ENCODE measurements around the gene MAD2L1. TPM values are rescaled to one million over a fixed set of nuclear protein-coding genes. Genes with fewer than 3 reads are reported as not detected.

MAD2L1 gene
- total RNA-seq, 1 experiment from 2014 or later, result 43.7 TPM

- TF ChIP-seq CTCF (IDR thresholded peaks at IDR 0.05) (no peak), REST (IDR thresholded peaks at IDR 0.05; ENCODE audit: insufficient read depth in 1 of 2, low read depth in 2 of 2, low read length in 1 of 2) (no peak), TCF7L2 (IDR thresholded peaks at IDR 0.05; ENCODE audit: low read depth, low read length) (no peak), POLR2AphosphoS5 (IDR thresholded peaks at IDR 0.05; ENCODE audit: low read depth, low read length) (no peak), SIN3A (IDR thresholded peaks at IDR 0.05; ENCODE audit: borderline replicate concordance, insufficient read depth, low read depth, low read length) (no peak)
- Histone ChIP-seq H3K4me1 (ENCODE audit: control insufficient read depth, insufficient read depth, low read length) (no peaks in the 10 kb centered on the region), H3K36me3 (ENCODE audit: control insufficient read depth, insufficient read depth, low read length) (no peaks in the 10 kb centered on the region), H3K9me3 (ENCODE audit: control insufficient read depth, insufficient read depth, low read depth, low read length) (no peaks in the 10 kb centered on the region), H3K27ac (ENCODE audit: low read length) (no peak overlapping the region), H3K27me3 (ENCODE audit: control insufficient read depth, insufficient read depth, low read length) (no peaks in the 10 kb centered on the region), H3K4me3 (ENCODE audit: low read depth in 2 of 2, low read length in 2 of 2) (no peak overlapping the region)
- intact Hi-C loops (cut with micrococcal nuclease; ENCODE audit: unreplicated experiment), result no loop called here
- no peak for ATAC-seq
- DNase-seq (ENCODE audit: low read depth, low spot score), result no peak
- BruUV-seq (replicated peaks), result no TSS peak
- in situ Hi-C loops (cut with HindIII; ENCODE audit: low pct_unique_long_range_greater_than_20kb, low sequenced_read_pairs), result no loop called here
- ChIA-PET CTCF (no interaction called here), POLR2A (no interaction called here)
These were observed 47.9 kb downstream of the MAD2L1 start for GRCh38 chr4:120018786-120019185.

GRCh38 chr4:120017939-120018692, 48.5 kb downstream of the MAD2L1 start:
- intact Hi-C loops (cut with micrococcal nuclease; ENCODE audit: unreplicated experiment) (no loop called here), in situ Hi-C loops (cut with HindIII; ENCODE audit: low pct_unique_long_range_greater_than_20kb, low sequenced_read_pairs) (no loop called here)
- no peak for ATAC-seq
- TF ChIP-seq POLR2AphosphoS5 (IDR thresholded peaks at IDR 0.05; ENCODE audit: low read depth, low read length) (no peak), TCF7L2 (IDR thresholded peaks at IDR 0.05; ENCODE audit: low read depth, low read length) (no peak), REST (IDR thresholded peaks at IDR 0.05; ENCODE audit: insufficient read depth in 1 of 2, low read depth in 2 of 2, low read length in 1 of 2) (no peak), SIN3A (IDR thresholded peaks at IDR 0.05; ENCODE audit: borderline replicate concordance, insufficient read depth, low read depth, low read length) (no peak), CTCF (IDR thresholded peaks at IDR 0.05) (no peak)
- H3K4me1 ChIP-seq (ENCODE audit: control insufficient read depth, insufficient read depth, low read length), result no peaks in the 10 kb centered on the region
- H3K4me3 ChIP-seq (ENCODE audit: low read depth in 2 of 2, low read length in 2 of 2), result no peak overlapping the region
- H3K27me3 ChIP-seq (ENCODE audit: control insufficient read depth, insufficient read depth, low read length), result no peaks in the 10 kb centered on the region
- no peaks in the 10 kb centered on the region for H3K36me3 ChIP-seq (ENCODE audit: control insufficient read depth, insufficient read depth, low read length)
- no TSS peak for BruUV-seq (replicated peaks)
- no peak overlapping the region for H3K27ac ChIP-seq (ENCODE audit: low read length)
- ChIA-PET CTCF (no interaction called here), POLR2A (no interaction called here)
- H3K9me3 ChIP-seq (ENCODE audit: control insufficient read depth, insufficient read depth, low read depth, low read length), result no peaks in the 10 kb centered on the region
- DNase-seq (ENCODE audit: low read depth, low spot score), result no peak

All from Panc1 (cell line).